GM23248 (cell line): ENCODE data around the gene SERINC3. TPM values are rescaled to one million over a fixed set of nuclear protein-coding genes. Genes with fewer than 3 reads are reported as not detected.
"Not testable (repeated sequence)": the region's sequence is repeated elsewhere in the genome, so short reads cannot be mapped to it uniquely, and the experiment has no call there.

Experiments
- DNase-seq: peaks from one replicate; pipeline ENCODE4 v3.0.0-alpha.2; 2015
- H2AFZ ChIP-seq: fragments of 200-600 bp; sonication (generic); 2 replicates; pipeline ENCODE4 v1.6.1; 2016; ENCODE audit warnings: antibody characterized with exemption
- H3F3A ChIP-seq: fragments of 200-600 bp; sonication (generic); 2 replicates; pipeline ENCODE4 v1.6.1; 2016; ENCODE audit warnings: mild to moderate bottlenecking, antibody characterized with exemption, mixed run types; ENCODE audit not compliant: insufficient read depth
- H3K27ac ChIP-seq: fragments of 200-600 bp; sonication (generic); 2 replicates; pipeline ENCODE4 v1.5.1; 2016; ENCODE audit warnings: mild to moderate bottlenecking
- H3K27me3 ChIP-seq: fragments of 200-600 bp; sonication (generic); replicated peaks from 2 replicates; pipeline ENCODE4 v1.6.1; 2016; ENCODE audit warnings: mild to moderate bottlenecking; ENCODE audit not compliant: insufficient read depth
- H3K36me3 ChIP-seq: fragments of 200-600 bp; sonication (generic); 2 replicates; pipeline ENCODE4 v1.6.1; 2016; ENCODE audit warnings: low read depth, mild to moderate bottlenecking
- H3K4me1 ChIP-seq: fragments of 200-600 bp; sonication (generic); 2 replicates; pipeline ENCODE4 v1.6.1; 2016; ENCODE audit warnings: mild to moderate bottlenecking; ENCODE audit not compliant: insufficient read depth
- H3K4me2 ChIP-seq: fragments of 200-600 bp; sonication (generic); one replicate; pipeline ENCODE4 v1.6.1; 2016; ENCODE audit warnings: mild to moderate bottlenecking; ENCODE audit not compliant: unreplicated experiment
- H3K4me3 ChIP-seq: fragments of 200-600 bp; sonication (generic); 2 replicates; pipeline ENCODE4 v1.5.1; 2016; ENCODE audit warnings: mild to moderate bottlenecking
- H3K79me2 ChIP-seq: fragments of 200-600 bp; sonication (generic); 2 replicates; pipeline ENCODE4 v1.6.1; 2016; ENCODE audit warnings: mild to moderate bottlenecking; ENCODE audit not compliant: insufficient read depth
- H3K9ac ChIP-seq: fragments of 200-600 bp; sonication (generic); 2 replicates; pipeline ENCODE4 v1.6.1; 2016; ENCODE audit warnings: mild to moderate bottlenecking
- H3K9me2 ChIP-seq: fragments of 200-600 bp; sonication (generic); 2 replicates; pipeline ENCODE4 v1.6.1; 2016; ENCODE audit warnings: mixed run types, mild to moderate bottlenecking, moderate library complexity; ENCODE audit not compliant: insufficient read depth
- H3K9me3 ChIP-seq: fragments of 200-600 bp; sonication (generic); one replicate; pipeline ENCODE4 v1.6.1; 2017; ENCODE audit warnings: low read depth
- H4K20me1 ChIP-seq: fragments of 200-600 bp; sonication (generic); 2 replicates; pipeline ENCODE4 v1.6.0; 2016; ENCODE audit not compliant: insufficient read depth
- EZH2 ChIP-seq: fragments of 200-600 bp; sonication (generic); IDR thresholded peaks from 2 replicates; pipeline ENCODE4 v1.6.1; 2018; ENCODE audit warnings: antibody characterized with exemption, mild to moderate bottlenecking; ENCODE audit not compliant: insufficient read depth, poor library complexity, severe bottlenecking
- EZH2phosphoT487 ChIP-seq: fragments of 200-600 bp; sonication (generic); IDR thresholded peaks from 2 replicates; pipeline ENCODE4 v1.6.1; 2018; ENCODE audit warnings: antibody characterized with exemption, moderate library complexity, mild to moderate bottlenecking, low read depth; ENCODE audit not compliant: insufficient read depth
- WGBS, 2 experiments: methylation state at CpG; one replicate each; pipeline ENCODE4 v1.1.6; 2015 to 2017; ENCODE audit warnings: low lambda C conversion rate in 2 of 2, low coverage in 1 of 2; ENCODE audit errors: missing lambda C conversion rate in 2 of 2; 5-methylcytosine and 5-hydroxymethylcytosine counted together
- in situ Hi-C: fragments of 300-500 bp; cut with MboI; formaldehyde crosslinking; loops from 2 replicates; pipeline ENCODE4 v1.15.0; 2020
- polyA plus RNA-seq: library from polyadenylated mRNA; unstranded; fragments of >200 nt; fragmentation: Nextera tagmentation; extraction: Ambion mirVana; gene quantifications from 2 replicates; pipeline ENCODE4 v1.2.1, GENCODE V29; 2016
- total RNA-seq: library from RNA; depleted of rRNA; stranded (reverse); fragments of >200 nt; shearing (Covaris generic); gene quantifications from 2 replicates; pipeline ENCODE4 v1.2.3, GENCODE V29; 2014

Gene SERINC3
- total and polyA plus RNA-seq, 2 experiments from 2014 or later, result 141 to 194 TPM

DNA sequence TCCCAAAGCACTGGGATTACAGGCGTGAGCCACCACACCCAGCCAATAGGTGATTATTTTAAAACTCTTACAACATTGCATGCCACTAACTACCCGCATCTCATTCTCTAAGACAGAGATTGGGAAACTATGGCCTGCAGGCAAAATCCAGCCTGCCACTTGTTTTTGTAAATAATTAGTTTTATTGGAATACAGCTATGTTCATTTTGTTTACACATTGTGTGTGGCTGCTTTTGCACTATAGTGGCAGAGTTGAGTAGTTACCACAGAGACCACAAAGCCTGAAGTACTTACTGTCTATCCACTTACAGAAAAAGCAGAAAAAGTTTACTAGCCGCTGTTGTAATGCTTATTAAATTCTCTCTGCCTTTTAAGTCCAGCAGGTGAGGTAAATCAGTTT, 44.1 kb upstream of the SERINC3 start:
- H3K4me2 ChIP-seq, result no peak overlapping the region
- H3K27ac ChIP-seq, result no peak overlapping the region
- no peak overlapping the region for H2AFZ ChIP-seq
- H4K20me1 ChIP-seq, result no peaks in the 10 kb centered on the region
- H3K9me2 ChIP-seq, result no peaks in the 10 kb centered on the region
- no peaks in the 10 kb centered on the region for H3K4me1 ChIP-seq
- H3K27me3 ChIP-seq, result no peaks in the 10 kb centered on the region
- TF ChIP-seq EZH2 (no peak), EZH2phosphoT487 (no peak)
- H3K9ac ChIP-seq, result no peak overlapping the region
- H3K9me3 ChIP-seq, result no peaks in the 10 kb centered on the region
- DNase-seq, result no peak
- H3F3A ChIP-seq, result no peaks in the 10 kb centered on the region
- no peak overlapping the region for H3K4me3 ChIP-seq
- no peaks in the 10 kb centered on the region for H3K36me3 ChIP-seq
- H3K79me2 ChIP-seq, result 0 out of 2 replicates have a peak, but pooled peaks cover 5% of the 10 kb centered on the region
- in situ Hi-C loops, result no loop called here
- 96 to 100% methylated on average over 3 of the region's 3 CpGs for WGBS, 2 experiments

DNA sequence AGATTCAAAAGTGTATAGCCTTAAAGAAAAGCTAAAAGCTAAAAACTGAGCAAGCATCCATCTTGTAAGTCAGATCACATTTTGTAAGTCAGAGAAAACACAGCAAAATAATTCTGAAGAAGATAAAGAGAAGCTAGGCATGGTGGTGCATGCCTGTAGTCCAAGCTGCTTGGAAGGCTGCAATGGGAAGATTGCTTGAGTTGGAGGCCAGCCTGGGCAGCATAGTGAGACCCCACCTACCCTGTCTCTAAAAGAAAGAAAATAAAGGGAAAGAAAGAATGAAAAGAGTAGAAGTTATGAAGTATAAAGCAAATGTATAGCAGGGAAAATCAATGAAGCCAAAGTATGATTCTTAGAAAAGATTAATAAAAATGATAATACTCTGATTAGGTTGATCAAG, 40.0 kb upstream of the SERINC3 start:
- in situ Hi-C loops, result no loop called here
- TF ChIP-seq EZH2phosphoT487 (no peak), EZH2 (no peak)
- H3K36me3 ChIP-seq, result no peaks in the 10 kb centered on the region
- no peak overlapping the region for H3K4me3 ChIP-seq
- no peaks in the 10 kb centered on the region for H3K9me3 ChIP-seq
- no peaks in the 10 kb centered on the region for H3K4me1 ChIP-seq
- H3K4me2 ChIP-seq, result no peak overlapping the region
- H2AFZ ChIP-seq, result no peak overlapping the region
- no peaks in the 10 kb centered on the region for H3K27me3 ChIP-seq
- no peaks in the 10 kb centered on the region for H3F3A ChIP-seq
- H3K9ac ChIP-seq, result no peak overlapping the region
- H3K27ac ChIP-seq, result no peak overlapping the region
- no peaks in the 10 kb centered on the region for H3K9me2 ChIP-seq
- no peaks in the 10 kb centered on the region for H3K79me2 ChIP-seq
- H4K20me1 ChIP-seq, result no peaks in the 10 kb centered on the region
- DNase-seq, result no peak

DNA sequence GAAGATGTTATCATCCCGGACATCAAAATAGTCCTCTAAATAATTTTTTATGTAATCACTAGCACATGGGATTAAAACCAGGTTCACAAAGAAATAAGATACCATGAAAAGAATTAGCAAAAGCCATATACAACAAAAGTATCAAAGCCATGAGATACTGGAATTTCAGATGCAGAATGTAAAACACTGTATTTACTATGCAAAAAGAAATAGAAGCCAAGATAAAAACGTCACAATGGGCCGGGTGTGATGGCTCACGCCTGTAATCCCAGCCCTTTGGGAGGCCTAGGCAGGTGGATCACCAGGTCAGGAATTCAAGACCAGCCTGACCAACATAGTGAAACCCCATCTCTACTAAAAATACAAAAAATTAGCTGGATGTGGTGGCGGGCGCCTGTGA, 38.9 kb upstream of the SERINC3 start:
- in situ Hi-C loops, result not testable (repeated sequence)

DNA sequence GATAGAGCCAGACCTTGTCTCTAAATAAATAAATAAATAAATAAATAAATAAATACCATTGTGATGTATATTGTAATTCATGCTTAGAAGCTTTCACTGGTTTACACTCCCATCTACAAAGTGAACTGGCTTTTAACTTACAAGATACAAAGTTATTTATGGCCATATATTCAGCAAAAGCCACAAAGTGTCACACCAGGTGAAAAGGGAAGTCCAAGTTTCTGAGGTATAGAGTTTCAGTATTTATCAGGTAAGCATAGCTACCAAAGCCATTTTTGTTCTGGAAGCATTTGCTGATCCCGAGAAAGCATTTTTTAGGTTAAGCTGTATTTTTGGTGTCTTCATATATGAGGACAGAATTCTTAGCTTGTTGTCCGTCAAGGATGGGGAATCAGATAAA, 38.4 kb upstream of the SERINC3 start:
- H4K20me1 ChIP-seq, result no peaks in the 10 kb centered on the region
- 97 to 99% methylated on average over 2 of the region's 2 CpGs for WGBS, 2 experiments
- H3K79me2 ChIP-seq, result peaks cover 14% of the 10 kb centered on the region
- no peak overlapping the region for H3K27ac ChIP-seq
- no peak overlapping the region for H3K9ac ChIP-seq
- H3K9me2 ChIP-seq, result no peaks in the 10 kb centered on the region
- no peak overlapping the region for H3K4me2 ChIP-seq
- no peaks in the 10 kb centered on the region for H3K36me3 ChIP-seq
- TF ChIP-seq EZH2 (no peak), EZH2phosphoT487 (no peak)
- H3K4me3 ChIP-seq, result no peak overlapping the region
- H2AFZ ChIP-seq, result no peak overlapping the region
- in situ Hi-C loops, result no loop called here
- no peak for DNase-seq
- H3K9me3 ChIP-seq, result no peaks in the 10 kb centered on the region
- no peaks in the 10 kb centered on the region for H3F3A ChIP-seq
- no peaks in the 10 kb centered on the region for H3K27me3 ChIP-seq
- no peaks in the 10 kb centered on the region for H3K4me1 ChIP-seq

More for the DNA sequence above, 38.9 kb upstream of the SERINC3 start:
- H3K27ac ChIP-seq, H3K27me3 ChIP-seq, H3K9ac ChIP-seq, DNase-seq, H3K9me2 ChIP-seq, H3F3A ChIP-seq, H3K36me3 ChIP-seq, H2AFZ ChIP-seq, H4K20me1 ChIP-seq, H3K79me2 ChIP-seq, H3K4me3 ChIP-seq, H3K4me1 ChIP-seq, H3K4me2 ChIP-seq, H3K9me3 ChIP-seq: not testable (repeated sequence)
- 79 to 83% methylated on average over 6 of the region's 6 CpGs for WGBS, 2 experiments

DNA sequence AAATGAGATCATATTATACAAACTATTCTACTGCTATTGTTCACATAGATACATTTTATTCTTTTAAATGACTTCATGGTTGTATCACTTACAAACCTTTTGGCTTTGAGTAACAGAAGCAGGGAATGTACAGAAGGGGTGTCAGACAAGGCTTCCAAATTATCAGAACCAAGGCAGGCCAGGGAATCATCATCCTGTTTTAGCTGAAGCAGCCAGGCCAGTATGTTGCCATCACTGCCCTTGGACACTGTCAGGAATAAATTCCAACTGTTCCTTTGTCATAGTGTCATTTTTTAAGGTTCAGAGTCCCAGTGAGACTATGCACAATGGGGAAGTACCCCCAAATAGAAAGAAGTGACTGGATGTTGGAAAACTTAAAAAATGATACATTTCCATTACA, 37.4 kb upstream of the SERINC3 start:
- Histone ChIP-seq H4K20me1 (no peaks in the 10 kb centered on the region), H3F3A (no peaks in the 10 kb centered on the region), H3K79me2 (peaks cover 16% of the 10 kb centered on the region), H3K27ac (no peak overlapping the region), H3K4me1 (no peaks in the 10 kb centered on the region), H3K9ac (no peak overlapping the region), H3K36me3 (no peaks in the 10 kb centered on the region), H2AFZ (no peak overlapping the region), H3K4me3 (no peak overlapping the region), H3K4me2 (no peak overlapping the region), H3K9me3 (no peaks in the 10 kb centered on the region), H3K27me3 (no peaks in the 10 kb centered on the region), H3K9me2 (no peaks in the 10 kb centered on the region)
- DNase-seq, result no peak
- TF ChIP-seq EZH2phosphoT487, result no peak
- TF ChIP-seq EZH2, result no peak
- in situ Hi-C loops, result no loop called here
